GM12878 (cell line): ENCODE measurements around the gene RHOF.

Experiments used
- BHLHE40 ChIP-seq, 2 experiments: fragments of 450-650 bp in 1 of 2; IDR thresholded peaks; 2 replicates each; pipeline ENCODE4 v1.6.1; 2011 to 2017; ENCODE audit warnings: low read depth in 2 of 2, borderline replicate concordance in 1 of 2, improper control_type of control experiment in 1 of 2, low read length in 1 of 2, mild to moderate bottlenecking in 1 of 2
- BMI1 ChIP-seq: fragments of 450-650 bp; IDR thresholded peaks from 2 replicates; pipeline ENCODE4 v1.6.1; 2016; ENCODE audit warnings: mild to moderate bottlenecking, moderate library complexity, borderline replicate concordance
- MAX ChIP-seq: IDR thresholded peaks from 2 replicates; pipeline ENCODE4 v1.6.1; 2012; ENCODE audit warnings: low read depth, low read length, improper control_type of control experiment
- NR2C2 ChIP-seq: IDR thresholded peaks from 2 replicates; pipeline ENCODE4 v1.6.1; 2011; ENCODE audit warnings: borderline replicate concordance, low read depth; ENCODE audit not compliant: control insufficient read depth, insufficient read length
- POLR2A ChIP-seq: IDR thresholded peaks from 2 replicates; pipeline ENCODE4 v1.6.1; 2011; ENCODE audit warnings: low read depth, mild to moderate bottlenecking, low read length
- POU2F2 ChIP-seq: IDR thresholded peaks from 3 replicates; pipeline ENCODE4 v1.6.1; 2011; ENCODE audit warnings: low read depth, mild to moderate bottlenecking, low read length, borderline replicate concordance
- RAD21 ChIP-seq: IDR thresholded peaks from 2 replicates; pipeline ENCODE4 v1.6.1; 2011; ENCODE audit warnings: mild to moderate bottlenecking, low read depth, low read length, moderate library complexity; ENCODE audit not compliant: insufficient read depth
- RCOR1 ChIP-seq: conservative IDR thresholded peaks from 2 replicates; pipeline ENCODE4 v1.6.1; 2012; ENCODE audit warnings: low read depth, low read length, improper control_type of control experiment
- SREBF2 ChIP-seq: IDR thresholded peaks from 2 replicates; pipeline ENCODE4 v1.6.1; 2012; ENCODE audit warnings: mild to moderate bottlenecking, low read length
- TAF1 ChIP-seq: IDR thresholded peaks from 2 replicates; pipeline ENCODE4 v1.6.1; 2011; ENCODE audit warnings: mild to moderate bottlenecking, low read depth, low read length, borderline replicate concordance
- ZBTB40 ChIP-seq: fragments of 450-650 bp; IDR thresholded peaks from 2 replicates; pipeline ENCODE4 v1.6.1; 2016; ENCODE audit warnings: mild to moderate bottlenecking, moderate library complexity, borderline replicate concordance
- TF ChIP-seq, protein P1 (sequence below), 3 experiments: IDR thresholded peaks in 2 of 3; conservative IDR thresholded peaks in 1 of 3; 2 replicates each; pipeline ENCODE4 v1.5.1; 2011; ENCODE audit warnings: low read depth in 3 of 3, low read length in 3 of 3, mild to moderate bottlenecking in 3 of 3, control low read depth in 2 of 3, moderate library complexity in 2 of 3, inconsistent platforms in 1 of 3, mixed read lengths in 1 of 3; ENCODE audit not compliant: control insufficient read depth in 2 of 3, insufficient read depth in 1 of 3; ENCODE audit errors: extremely low read depth in 1 of 3

DNA sequence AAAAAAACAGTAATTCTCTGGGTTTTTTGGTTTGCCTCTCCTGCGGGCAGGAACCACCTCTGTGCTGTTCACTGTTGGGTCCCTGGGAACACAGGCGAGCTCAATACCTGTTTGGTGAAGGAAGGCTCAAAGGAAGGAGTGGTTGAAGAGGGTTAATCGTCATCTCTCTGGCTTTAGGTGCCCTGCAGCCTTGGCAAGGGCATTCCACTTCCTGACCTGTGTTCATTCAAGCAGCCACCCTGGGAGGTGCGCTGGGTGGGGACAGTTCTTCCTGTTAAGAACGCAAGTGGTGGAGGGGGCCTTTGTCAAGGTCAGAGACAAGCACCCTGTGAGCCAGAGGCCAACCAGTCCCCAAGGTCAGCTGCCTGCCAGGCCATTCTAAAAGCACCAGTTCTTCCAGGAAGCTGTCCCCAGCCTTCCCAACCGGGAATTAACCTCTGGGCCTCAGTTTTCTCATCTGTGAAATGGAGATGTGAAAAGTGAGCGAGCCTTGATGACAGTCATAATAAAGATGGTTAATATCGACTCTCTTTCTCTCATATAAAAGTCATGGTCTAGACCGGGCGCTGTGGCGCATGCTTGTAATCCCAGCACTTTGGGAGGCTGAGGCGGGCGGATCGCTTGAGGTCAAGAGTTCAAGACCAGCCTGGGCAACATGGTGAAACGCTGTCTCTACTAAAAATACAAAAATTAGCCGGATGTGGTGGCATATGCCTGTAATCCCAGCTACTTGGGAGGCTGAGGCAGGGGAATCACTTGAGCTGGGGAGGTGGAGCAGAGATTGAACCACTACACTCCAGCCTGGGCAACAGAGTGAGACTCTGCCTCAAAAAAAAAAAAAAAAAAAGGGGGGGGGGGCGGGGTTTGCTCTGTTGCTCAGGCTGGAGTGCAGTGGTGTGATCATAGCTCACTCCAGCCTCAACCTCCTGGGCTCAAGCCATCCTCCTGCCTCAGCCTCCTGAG lies 6.1 kb downstream of the RHOF start:
- TF ChIP-seq POLR2A = no peak
- no peak for TF ChIP-seq TAF1
- TF ChIP-seq, protein P1, sequence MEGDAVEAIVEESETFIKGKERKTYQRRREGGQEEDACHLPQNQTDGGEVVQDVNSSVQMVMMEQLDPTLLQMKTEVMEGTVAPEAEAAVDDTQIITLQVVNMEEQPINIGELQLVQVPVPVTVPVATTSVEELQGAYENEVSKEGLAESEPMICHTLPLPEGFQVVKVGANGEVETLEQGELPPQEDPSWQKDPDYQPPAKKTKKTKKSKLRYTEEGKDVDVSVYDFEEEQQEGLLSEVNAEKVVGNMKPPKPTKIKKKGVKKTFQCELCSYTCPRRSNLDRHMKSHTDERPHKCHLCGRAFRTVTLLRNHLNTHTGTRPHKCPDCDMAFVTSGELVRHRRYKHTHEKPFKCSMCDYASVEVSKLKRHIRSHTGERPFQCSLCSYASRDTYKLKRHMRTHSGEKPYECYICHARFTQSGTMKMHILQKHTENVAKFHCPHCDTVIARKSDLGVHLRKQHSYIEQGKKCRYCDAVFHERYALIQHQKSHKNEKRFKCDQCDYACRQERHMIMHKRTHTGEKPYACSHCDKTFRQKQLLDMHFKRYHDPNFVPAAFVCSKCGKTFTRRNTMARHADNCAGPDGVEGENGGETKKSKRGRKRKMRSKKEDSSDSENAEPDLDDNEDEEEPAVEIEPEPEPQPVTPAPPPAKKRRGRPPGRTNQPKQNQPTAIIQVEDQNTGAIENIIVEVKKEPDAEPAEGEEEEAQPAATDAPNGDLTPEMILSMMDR (IDR thresholded peaks at IDR 0.05 in 2 of 3, conservative IDR thresholded peaks at IDR 0.05 in 1 of 3; ENCODE audit: control insufficient read depth in 2 of 3, extremely low read depth in 1 of 3, insufficient read depth in 1 of 3, low read depth in 3 of 3, low read length in 3 of 3) = no peak
- no peak for TF ChIP-seq BMI1
- TF ChIP-seq ZBTB40 = no peak
- TF ChIP-seq MAX = no peak
- TF ChIP-seq BHLHE40 (IDR thresholded peaks at IDR 0.05; ENCODE audit: borderline replicate concordance in 1 of 2, low read depth in 2 of 2, low read length in 1 of 2) = no peak
- no peak for TF ChIP-seq POU2F2
- no peak for TF ChIP-seq RAD21
- TF ChIP-seq NR2C2 = no peak
- no peak for TF ChIP-seq RCOR1
- TF ChIP-seq SREBF2 = no peak
